T-cell (primary cell): ENCODE data around the gene TCHP. TPM values are rescaled to one million over a fixed set of nuclear protein-coding genes. Genes with fewer than 3 reads are reported as not detected.
A peak's percentile ranks its signal among the peaks of the same experiment; 100 is the strongest.

ENCODE experiments used
- ATAC-seq, 4 experiments: fragments of 200-7000 bp in 3 of 4; fragments of 150-1000 bp in 1 of 4; cut with Tn5 transposase; replicated peaks in 1 of 4; 1 replicate in 3 of 4; 2 replicates in 1 of 4; pipeline ENCODE4 v1.10.0; 2021; ENCODE audit warnings: moderate library complexity in 3 of 4, mild to moderate bottlenecking in 2 of 4, moderate number of reproducible peaks in 1 of 4
- CTCF ChIA-PET, 2 donors: fragments of 300-600 bp; sonication (Branson Sonifier 250); formaldehyde crosslinking; loops; one replicate each; lab custom pipeline; 2022; ENCODE audit warnings: antibody characterized with exemption in 2 of 2; lab: Charles Lee
- POLR2A ChIA-PET, 2 donors: fragments of 300-600 bp; sonication (Branson Sonifier 250); formaldehyde crosslinking; loops; one replicate each; lab custom pipeline; 2022; ENCODE audit warnings: antibody characterized with exemption in 2 of 2; lab: Charles Lee
- DNase-seq, 35 experiments: peaks; one replicate each; pipeline versions ENCODE4 v3.0.0 to v3.0.0-alpha.2; 2013 to 2023
- H3K27ac ChIP-seq: one replicate; pipeline ENCODE4 v1.5.1; 2013; ENCODE audit warnings: low read length
- H3K27me3 ChIP-seq, 2 experiments: replicated peaks in 1 of 2; 1 replicate in 1 of 2; 2 replicates in 1 of 2; pipeline versions ENCODE4 v1.6.1 to v1.7.0; 2013; ENCODE audit warnings: low read length in 1 of 2, mixed read lengths in 1 of 2; ENCODE audit not compliant: control insufficient read depth in 2 of 2, insufficient read depth in 2 of 2; ENCODE audit errors: extremely low read depth in 1 of 2
- H3K36me3 ChIP-seq, 2 donors: 1 replicate in 1 of 2; 2 replicates in 1 of 2; pipeline versions ENCODE4 v1.6.1 to v1.7.0; 2013; ENCODE audit warnings: low read length in 1 of 2; ENCODE audit not compliant: control insufficient read depth in 2 of 2, insufficient read depth in 1 of 2; ENCODE audit errors: extremely low read depth in 1 of 2
- H3K4me1 ChIP-seq, 2 experiments: 1 replicate in 1 of 2; 2 replicates in 1 of 2; pipeline versions ENCODE4 v1.6.1 to v1.7.0; 2013; ENCODE audit warnings: low read length in 2 of 2, mixed read lengths in 1 of 2; ENCODE audit not compliant: insufficient read depth in 2 of 2, control insufficient read depth in 1 of 2; ENCODE audit errors: extremely low read depth in 1 of 2
- H3K4me3 ChIP-seq, 2 donors: 1 replicate in 1 of 2; 2 replicates in 1 of 2; pipeline versions ENCODE4 v1.5.1 to v1.7.0; 2013; ENCODE audit warnings: mild to moderate bottlenecking in 2 of 2, low read length in 1 of 2, moderate library complexity in 1 of 2; ENCODE audit not compliant: control insufficient read depth in 1 of 2; ENCODE audit errors: extremely low read depth in 1 of 2
- H3K9me3 ChIP-seq: 2 replicates; pipeline ENCODE4 v1.7.0; 2013
- H3K27ac Mint-ChIP-seq, 2 donors: one replicate each; pipeline ENCODE4 v1.8.0; 2020 to 2021; ENCODE audit warnings: mild to moderate bottlenecking in 2 of 2, mixed read lengths in 2 of 2
- H3K27me3 Mint-ChIP-seq, 2 donors: one replicate each; pipeline ENCODE4 v1.8.0; 2021 to 2022; ENCODE audit warnings: mixed read lengths in 2 of 2
- H3K36me3 Mint-ChIP-seq: one replicate; pipeline ENCODE4 v1.8.0; 2021; ENCODE audit warnings: mixed read lengths
- H3K4me1 Mint-ChIP-seq, 3 donors: one replicate each; pipeline ENCODE4 v1.8.0; 2020 to 2022; ENCODE audit warnings: mixed read lengths in 3 of 3, mild to moderate bottlenecking in 1 of 3
- H3K4me3 Mint-ChIP-seq, 3 donors: one replicate each; pipeline ENCODE4 v1.8.0; 2020 to 2022; ENCODE audit warnings: mild to moderate bottlenecking in 3 of 3, mixed read lengths in 3 of 3, moderate library complexity in 3 of 3
- H3K9me3 Mint-ChIP-seq, 3 donors: one replicate each; pipeline ENCODE4 v1.8.0; 2020 to 2022; ENCODE audit warnings: mixed read lengths in 3 of 3
- WGBS: methylation state at CpG from one replicate; pipeline ENCODE4 v1.1.5; 2013; ENCODE audit warnings: missing lambda C conversion rate; ENCODE audit not compliant: insufficient coverage; 5-methylcytosine and 5-hydroxymethylcytosine counted together
- total RNA-seq, 35 experiments: library from RNA in 6 of 35; stranded (reverse) in 6 of 35; fragments of 120-200 nt in 1 of 35; gene quantifications; one replicate each; pipeline versions ENCODE4 v1.2.1 to v1.2.4 and lab custom pipeline; 2013 to 2026

The TCHP gene
- total RNA-seq, 5 donors from 2014 or later (not counting 1 experiment from before 2014, with no cell fraction given): 25.9 to 41.5 (median 37.3) TPM

DNA sequence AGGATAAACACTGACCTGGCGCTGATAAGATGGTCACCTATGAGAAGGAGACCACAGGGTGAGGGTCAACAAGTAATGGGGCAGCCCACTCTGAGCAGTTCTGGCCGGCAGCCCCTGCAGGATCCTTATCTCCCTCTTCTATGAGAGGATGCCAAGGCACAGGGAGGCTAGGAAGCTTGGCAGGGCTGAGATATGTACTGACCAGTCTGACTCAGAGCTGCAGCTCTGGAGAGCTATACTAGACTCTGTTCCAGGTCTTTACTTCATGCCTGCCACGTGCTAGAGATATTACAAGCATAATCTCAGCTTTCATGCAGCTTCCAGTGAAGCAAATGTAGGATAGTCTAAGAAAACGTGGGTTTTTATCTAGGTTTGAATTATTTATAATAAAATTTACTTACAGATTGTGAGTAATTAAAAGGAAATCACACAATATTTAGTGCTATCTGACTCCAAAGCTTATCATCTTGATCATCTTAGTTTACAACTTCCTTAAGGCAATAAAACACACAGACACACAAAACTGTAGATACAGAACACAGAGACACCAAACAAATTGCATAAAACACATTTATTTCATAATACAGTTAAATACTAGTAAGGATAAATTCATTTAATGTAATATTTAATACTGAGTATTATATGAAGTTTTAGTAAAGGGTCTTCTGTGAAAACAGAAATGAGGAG lies 63.8 kb downstream of the TCHP start:
- Mint-ChIP-seq H3K9me3 (no peaks in the 10 kb centered on the region), H3K27ac (no peak overlapping the region), H3K36me3 (peaks cover 53% of the 10 kb centered on the region), H3K27me3 (no peaks in the 10 kb centered on the region), H3K4me1 (peaks cover 0 to 24% (median 11%) of the 10 kb centered on the region in 3 donors), H3K4me3 (no peak overlapping the region)
- WGBS: no CpG with 5 or more reads among the region's 4 CpGs
- Histone ChIP-seq H3K27me3 (no peaks in the 10 kb centered on the region), H3K36me3 (peaks cover 11 to 73% of the 10 kb centered on the region in 2 donors), H3K4me3 (no peak overlapping the region), H3K27ac (no peak overlapping the region), H3K9me3 (no peaks in the 10 kb centered on the region), H3K4me1 (peaks cover 0 to 13% of the 10 kb centered on the region in 2 experiments)
- DNase-seq: no peak
- POLR2A ChIA-PET: no interaction called here
- ATAC-seq: no peak
- CTCF ChIA-PET: no interaction called here

DNA sequence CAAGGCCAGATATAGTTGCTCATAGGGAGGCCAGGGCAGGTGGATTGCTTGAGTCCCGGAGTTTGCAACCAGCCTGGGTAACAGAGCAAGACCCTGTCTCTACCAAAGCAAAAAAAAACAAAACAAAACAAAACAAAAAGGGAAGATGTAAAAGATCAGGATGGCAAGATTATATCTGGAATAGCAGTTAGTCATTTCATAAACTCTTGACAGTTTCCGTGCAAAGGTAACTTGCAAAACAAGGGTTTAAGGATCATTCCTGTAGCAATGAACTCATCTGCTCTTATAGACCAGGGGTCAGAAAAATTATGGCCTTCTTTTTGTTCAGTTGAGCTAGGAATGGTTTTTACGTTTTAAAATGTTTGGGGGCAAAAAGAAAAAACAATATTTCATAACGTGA lies 66.5 kb downstream of the TCHP start:
- no peak for DNase-seq
- Mint-ChIP-seq H3K27me3 (no peaks in the 10 kb centered on the region), H3K4me3 (no peak overlapping the region), H3K36me3 (peaks cover 42% of the 10 kb centered on the region), H3K9me3 (no peaks in the 10 kb centered on the region), H3K27ac (peak overlapping the region; percentile 54 to 87), H3K4me1 (peaks cover 0 to 26% (median 13%) of the 10 kb centered on the region in 3 donors)
- Histone ChIP-seq H3K27me3 (no peaks in the 10 kb centered on the region), H3K9me3 (no peaks in the 10 kb centered on the region), H3K36me3 (peaks cover 8 to 69% of the 10 kb centered on the region in 2 donors), H3K4me3 (no peak overlapping the region), H3K4me1 (peaks cover 0 to 18% of the 10 kb centered on the region in 2 experiments), H3K27ac (no peak overlapping the region)
- no peak for ATAC-seq
- ChIA-PET POLR2A (no interaction called here), CTCF (interaction anchor here in 1 of 2 donors (0.6 to 1.2 kb wide), 3 partner anchors 26 to 113 kb away, joined by 3 to 4 read pairs (median 3); no protein-coding TSS in a partner anchor)
- WGBS: 100% methylated on average over 1 of the region's 4 CpGs

DNA sequence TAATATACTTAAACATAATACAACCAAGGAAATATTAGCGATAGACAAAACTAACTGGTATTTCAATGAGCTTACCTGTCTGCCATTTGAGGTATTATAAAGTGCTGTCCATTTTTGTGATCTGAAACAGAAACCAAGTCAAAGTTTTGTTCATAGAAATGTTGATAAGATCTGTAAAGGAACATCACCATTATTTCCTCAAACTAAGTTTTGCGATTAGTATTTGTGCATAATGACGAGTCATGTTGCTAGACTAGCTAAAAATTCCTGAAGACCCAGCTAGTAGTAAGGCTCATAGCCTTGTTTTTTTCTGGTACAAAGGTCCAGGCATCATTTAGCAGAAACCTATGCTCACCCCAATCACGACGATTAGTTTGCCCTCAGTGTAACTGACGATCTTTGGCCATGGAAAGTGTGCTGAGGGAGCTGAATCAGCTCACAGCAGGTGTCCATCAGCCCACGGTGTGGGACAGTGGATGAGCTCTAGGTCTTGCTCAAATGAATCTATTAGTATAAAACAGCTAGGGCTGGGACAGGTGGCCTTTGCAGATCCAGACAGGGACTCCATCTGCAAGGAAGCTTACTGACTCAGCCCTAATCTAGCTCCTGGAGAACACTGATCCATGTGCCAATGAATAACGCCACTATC lies 67.4 kb downstream of the TCHP start:
- H3K9me3 ChIP-seq: no peaks in the 10 kb centered on the region
- no peak for DNase-seq
- H3K4me1 ChIP-seq: peaks cover 0 to 16% of the 10 kb centered on the region in 2 experiments
- peak overlapping the region; percentile 40 to 55 (median 45) for H3K4me3 Mint-ChIP-seq
- no peaks in the 10 kb centered on the region for H3K27me3 ChIP-seq
- H3K36me3 ChIP-seq: peaks cover 8 to 66% of the 10 kb centered on the region in 2 donors
- 52% methylated on average over 4 of the region's 8 CpGs for WGBS
- POLR2A ChIA-PET: interaction anchor here (0.6 kb wide), 2 partner anchors 10 to 27 kb away, joined by 3 read pairs; no protein-coding TSS in a partner anchor
- peak overlapping the region in 1 of 2 donors; percentile 18 for H3K4me3 ChIP-seq
- H3K36me3 Mint-ChIP-seq: peaks cover 40% of the 10 kb centered on the region
- H3K27me3 Mint-ChIP-seq: no peaks in the 10 kb centered on the region
- peak overlapping the region; percentile 63 for H3K27ac ChIP-seq
- H3K4me1 Mint-ChIP-seq: peaks cover 0 to 28% (median 13%) of the 10 kb centered on the region in 3 donors
- H3K27ac Mint-ChIP-seq: peak overlapping the region; percentile 74 to 86
- CTCF ChIA-PET: interaction anchor here in 1 of 2 donors (0.5 to 1.2 kb wide), 4 partner anchors 9 to 114 kb away, joined by 3 to 5 read pairs (median 3); no protein-coding TSS in a partner anchor
- peak in 2 of 4 experiments; percentile 16 to 48 for ATAC-seq
- no peaks in the 10 kb centered on the region for H3K9me3 Mint-ChIP-seq

Other genes starting within 250 kb of the TCHP start
- gene FAM222A, start 186.4 kb upstream of the TCHP start, total RNA-seq: 1 to 10 TPM in 4 of 5 donors, under 1 TPM in 1; 0.95 to 4.2 (median 1.6) TPM
- gene TRPV4, start 66.9 kb upstream of the TCHP start, total RNA-seq: not detected
- 10 to 100 TPM; 22.0 to 29.5 (median 23.8) TPM for gene GLTP, start 19.7 kb upstream of the TCHP start, total RNA-seq
- gene GIT2, start 96.1 kb downstream of the TCHP start, total RNA-seq: 100 to 1,000 TPM in 4 of 5 donors, 10 to 100 TPM in 1; 96.7 to 132 (median 108) TPM
- gene ANKRD13A, start 99.2 kb downstream of the TCHP start, total RNA-seq: 10 to 100 TPM; 63.8 to 87.0 (median 76.8) TPM
- gene C12orf76, start 148.2 kb downstream of the TCHP start, total RNA-seq: 10 to 100 TPM; 13.6 to 31.0 (median 28.5) TPM
- gene IFT81, start 224.1 kb downstream of the TCHP start, total RNA-seq: 1 to 10 TPM in 4 of 5 donors, under 1 TPM in 1; 0.73 to 2.3 (median 1.5) TPM